ENCODE results near the gene MTFMT. TPM values are rescaled to one million over a fixed set of nuclear protein-coding genes. Genes with fewer than 3 reads are reported as not detected.

The MTFMT gene
- total RNA-seq, 1 donor = 30.7 TPM

GRCh38 chr15:65059931-65060596 lies 30.6 kb upstream of the MTFMT start:
- H3K4me3 ChIP-seq (ENCODE audit: low read depth, low read length) = no peak overlapping the region
- TF ChIP-seq, protein P1, sequence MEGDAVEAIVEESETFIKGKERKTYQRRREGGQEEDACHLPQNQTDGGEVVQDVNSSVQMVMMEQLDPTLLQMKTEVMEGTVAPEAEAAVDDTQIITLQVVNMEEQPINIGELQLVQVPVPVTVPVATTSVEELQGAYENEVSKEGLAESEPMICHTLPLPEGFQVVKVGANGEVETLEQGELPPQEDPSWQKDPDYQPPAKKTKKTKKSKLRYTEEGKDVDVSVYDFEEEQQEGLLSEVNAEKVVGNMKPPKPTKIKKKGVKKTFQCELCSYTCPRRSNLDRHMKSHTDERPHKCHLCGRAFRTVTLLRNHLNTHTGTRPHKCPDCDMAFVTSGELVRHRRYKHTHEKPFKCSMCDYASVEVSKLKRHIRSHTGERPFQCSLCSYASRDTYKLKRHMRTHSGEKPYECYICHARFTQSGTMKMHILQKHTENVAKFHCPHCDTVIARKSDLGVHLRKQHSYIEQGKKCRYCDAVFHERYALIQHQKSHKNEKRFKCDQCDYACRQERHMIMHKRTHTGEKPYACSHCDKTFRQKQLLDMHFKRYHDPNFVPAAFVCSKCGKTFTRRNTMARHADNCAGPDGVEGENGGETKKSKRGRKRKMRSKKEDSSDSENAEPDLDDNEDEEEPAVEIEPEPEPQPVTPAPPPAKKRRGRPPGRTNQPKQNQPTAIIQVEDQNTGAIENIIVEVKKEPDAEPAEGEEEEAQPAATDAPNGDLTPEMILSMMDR (IDR thresholded peaks at IDR 0.05; ENCODE audit: insufficient read depth, low read depth, low read length) = no peak
- no peak for DNase-seq (ENCODE audit: low read depth)

GRCh38 chr15:65059369-65059750 lies 29.9 kb upstream of the MTFMT start:
- no peak overlapping the region for H3K4me3 ChIP-seq (ENCODE audit: low read depth, low read length)
- no peak for DNase-seq (ENCODE audit: low read depth)
- TF ChIP-seq, protein P1 (IDR thresholded peaks at IDR 0.05; ENCODE audit: insufficient read depth, low read depth, low read length) = no peak

- no peak overlapping the region for H3K4me3 ChIP-seq (ENCODE audit: low read depth, low read length)
- TF ChIP-seq, protein P1 (IDR thresholded peaks at IDR 0.05; ENCODE audit: insufficient read depth, low read depth, low read length) = no peak
- no peak for DNase-seq (ENCODE audit: low read depth)
Observed at GRCh38 chr15:65058394-65059368, 29.2 kb upstream of the MTFMT start.

DNA sequence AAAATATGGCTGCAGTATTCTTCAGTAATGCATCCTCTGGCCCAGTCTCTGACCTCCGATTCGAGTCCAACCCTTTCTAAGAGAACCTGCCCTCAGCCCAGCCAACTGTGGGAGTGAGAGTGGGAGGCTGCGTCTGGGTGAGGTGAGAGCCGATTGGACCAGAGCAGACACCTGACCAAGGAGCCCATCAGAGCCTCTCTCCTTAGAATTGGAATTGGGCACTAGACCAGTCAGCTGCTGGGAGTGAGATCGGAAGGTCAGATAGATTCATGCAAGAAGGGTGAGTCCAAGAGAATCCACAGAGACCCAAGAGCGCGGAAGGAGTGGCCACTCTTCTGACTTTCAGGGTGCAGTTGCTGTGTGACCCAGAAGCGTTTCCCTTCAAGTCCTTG lies 28.1 kb upstream of the MTFMT start:
- H3K4me3 ChIP-seq (ENCODE audit: low read depth, low read length) = no peak overlapping the region
- TF ChIP-seq, protein P1 (IDR thresholded peaks at IDR 0.05; ENCODE audit: insufficient read depth, low read depth, low read length) = no peak
- DNase-seq (ENCODE audit: low read depth) = no peak

DNA sequence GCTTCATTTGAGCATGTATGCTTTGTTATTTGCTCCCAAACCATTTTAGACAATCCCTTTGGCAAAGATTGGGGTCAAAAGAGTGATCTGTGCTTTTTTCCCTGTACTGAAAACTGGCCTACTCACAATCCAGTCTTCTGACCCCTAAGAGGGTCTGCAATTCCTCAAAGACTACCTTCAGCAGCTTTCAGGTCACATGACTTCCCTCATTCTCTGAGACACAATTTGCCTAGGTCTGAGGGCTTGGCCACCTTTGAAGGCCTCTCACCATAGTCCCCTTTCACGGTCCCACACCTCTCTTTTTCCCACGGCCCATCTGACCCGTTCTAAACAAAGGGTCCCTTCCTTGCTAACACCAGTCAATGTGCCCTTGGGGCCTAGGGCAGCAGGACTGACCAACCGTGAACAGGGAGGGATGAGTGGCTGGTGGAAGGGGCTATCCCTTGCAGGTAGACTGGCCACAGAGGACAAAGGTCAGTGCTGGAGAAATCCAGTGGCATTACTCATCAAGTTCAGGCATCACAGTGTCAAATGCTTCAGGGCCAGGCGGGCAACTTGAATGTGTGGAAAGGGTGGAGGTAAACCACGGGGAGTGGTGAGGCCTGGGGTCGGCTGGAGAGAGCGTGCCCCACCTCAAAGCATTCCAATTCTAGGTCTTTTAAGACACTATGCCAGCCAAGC lies 27.6 kb upstream of the MTFMT start:
- DNase-seq (ENCODE audit: low read depth) = no peak
- TF ChIP-seq, protein P1 (IDR thresholded peaks at IDR 0.05; ENCODE audit: insufficient read depth, low read depth, low read length) = no peak
- H3K4me3 ChIP-seq (ENCODE audit: low read depth, low read length) = no peak overlapping the region

DNA sequence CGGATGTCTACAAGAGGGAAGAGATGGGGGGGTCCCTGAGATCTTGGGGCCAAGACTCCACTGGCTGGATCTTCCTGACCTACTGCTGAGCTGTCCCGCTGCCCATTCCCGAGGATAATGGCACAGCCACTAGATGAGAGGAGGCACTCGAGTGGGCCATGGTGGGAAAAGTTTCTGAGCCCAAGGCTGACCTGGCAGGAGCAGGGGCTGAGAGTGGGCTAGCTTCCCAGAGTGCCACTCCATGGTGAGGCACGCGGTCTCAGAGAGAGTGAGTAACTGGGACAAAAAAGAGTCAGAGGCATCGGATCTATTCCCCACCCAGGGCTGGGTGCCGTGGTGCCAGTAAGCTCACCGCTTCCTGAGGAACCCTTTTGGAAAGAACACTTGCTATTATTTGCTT lies 26.7 kb upstream of the MTFMT start:
- TF ChIP-seq, protein P1 (IDR thresholded peaks at IDR 0.05; ENCODE audit: insufficient read depth, low read depth, low read length) = no peak
- no peak for DNase-seq (ENCODE audit: low read depth)
- no peak overlapping the region for H3K4me3 ChIP-seq (ENCODE audit: low read depth, low read length)
